ENCODE data around the gene SMOC2.

DNA sequence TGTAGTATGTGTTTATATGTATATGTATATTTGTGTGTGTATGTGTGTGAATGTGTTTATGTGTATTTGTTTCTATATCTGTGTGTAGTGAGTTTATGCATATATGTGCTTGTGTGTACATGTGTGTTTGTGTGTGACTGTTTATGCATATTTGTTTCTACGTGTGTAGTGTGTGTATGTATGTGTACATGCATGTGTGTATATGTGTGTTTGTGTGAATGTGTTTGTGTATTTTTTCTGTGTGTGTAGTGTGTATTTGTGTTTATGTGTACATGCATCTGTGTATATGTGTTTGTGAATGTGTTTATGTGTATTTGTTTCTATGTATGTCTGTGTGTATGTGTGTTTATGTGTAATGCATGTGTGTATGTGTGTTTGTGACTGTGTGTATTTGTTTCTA is 12.1 kb upstream of the SMOC2 start:
- TF ChIP-seq, protein P1, sequence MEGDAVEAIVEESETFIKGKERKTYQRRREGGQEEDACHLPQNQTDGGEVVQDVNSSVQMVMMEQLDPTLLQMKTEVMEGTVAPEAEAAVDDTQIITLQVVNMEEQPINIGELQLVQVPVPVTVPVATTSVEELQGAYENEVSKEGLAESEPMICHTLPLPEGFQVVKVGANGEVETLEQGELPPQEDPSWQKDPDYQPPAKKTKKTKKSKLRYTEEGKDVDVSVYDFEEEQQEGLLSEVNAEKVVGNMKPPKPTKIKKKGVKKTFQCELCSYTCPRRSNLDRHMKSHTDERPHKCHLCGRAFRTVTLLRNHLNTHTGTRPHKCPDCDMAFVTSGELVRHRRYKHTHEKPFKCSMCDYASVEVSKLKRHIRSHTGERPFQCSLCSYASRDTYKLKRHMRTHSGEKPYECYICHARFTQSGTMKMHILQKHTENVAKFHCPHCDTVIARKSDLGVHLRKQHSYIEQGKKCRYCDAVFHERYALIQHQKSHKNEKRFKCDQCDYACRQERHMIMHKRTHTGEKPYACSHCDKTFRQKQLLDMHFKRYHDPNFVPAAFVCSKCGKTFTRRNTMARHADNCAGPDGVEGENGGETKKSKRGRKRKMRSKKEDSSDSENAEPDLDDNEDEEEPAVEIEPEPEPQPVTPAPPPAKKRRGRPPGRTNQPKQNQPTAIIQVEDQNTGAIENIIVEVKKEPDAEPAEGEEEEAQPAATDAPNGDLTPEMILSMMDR (conservative IDR thresholded peaks at IDR 0.05; ENCODE audit: low read depth, low read length): no peak
- TF ChIP-seq POLR2A (IDR thresholded peaks at IDR 0.05; ENCODE audit: low read depth, low read length): no peak

Data from IMR-90 (cell line).